Upper lobe of right lung (tissue), 1 donor: Measurements from ENCODE around the gene POC1A. TPM values are rescaled to one million over a fixed set of nuclear protein-coding genes. Genes with fewer than 3 reads are reported as not detected.
"Not testable (repeated sequence)": the region's sequence is repeated elsewhere in the genome, so short reads cannot be mapped to it uniquely, and the experiment has no call there.

ENCODE experiments used
- ATAC-seq: fragments of 200-7000 bp; cut with Tn5 transposase; one replicate; pipeline ENCODE4 v1.9.1; 2020; ENCODE audit warnings: mild to moderate bottlenecking, moderate library complexity
- DNase-seq: peaks from one replicate; pipeline ENCODE4 v3.0.0-alpha.2; 2020
- H3K27ac ChIP-seq: fragments of 200-600 bp; one replicate; pipeline ENCODE4 v1.8.0; 2022
- H3K27me3 ChIP-seq: fragments of 200-600 bp; one replicate; pipeline ENCODE4 v1.8.0; 2022; ENCODE audit warnings: mild to moderate bottlenecking
- H3K36me3 ChIP-seq: fragments of 200-600 bp; one replicate; pipeline ENCODE4 v1.8.0; 2022
- H3K4me1 ChIP-seq: fragments of 200-600 bp; one replicate; pipeline ENCODE4 v1.8.0; 2022
- H3K4me3 ChIP-seq: fragments of 200-600 bp; one replicate; pipeline ENCODE4 v1.8.0; 2022; ENCODE audit warnings: mild to moderate bottlenecking
- H3K9me3 ChIP-seq: fragments of 200-600 bp; one replicate; pipeline ENCODE4 v1.8.0; 2022
- CTCF ChIP-seq: fragments of 200-600 bp; IDR thresholded peaks from one replicate; pipeline ENCODE4 v1.8.0; 2022; ENCODE audit warnings: antibody characterized with exemption
- intact Hi-C: fragments of 100-400 bp; cut with DNase I; formaldehyde crosslinking; loops from one replicate; pipeline ENCODE4 v1.11.0; 2022
- total RNA-seq: library from RNA; stranded (reverse); fragmentation: NEBNext Ultra II Directional; extraction: Animal tissue kit (Norgen Biotek cat#: 25700); gene quantifications from one replicate; pipeline ENCODE4 v1.2.1, GENCODE V29; 2021
- donor health status: DM: no; HTN: yes; CAD: no; lungs with severe emphysema.

Gene POC1A
- total RNA-seq, 1 donor from 2014 or later = 2.5 TPM

DNA sequence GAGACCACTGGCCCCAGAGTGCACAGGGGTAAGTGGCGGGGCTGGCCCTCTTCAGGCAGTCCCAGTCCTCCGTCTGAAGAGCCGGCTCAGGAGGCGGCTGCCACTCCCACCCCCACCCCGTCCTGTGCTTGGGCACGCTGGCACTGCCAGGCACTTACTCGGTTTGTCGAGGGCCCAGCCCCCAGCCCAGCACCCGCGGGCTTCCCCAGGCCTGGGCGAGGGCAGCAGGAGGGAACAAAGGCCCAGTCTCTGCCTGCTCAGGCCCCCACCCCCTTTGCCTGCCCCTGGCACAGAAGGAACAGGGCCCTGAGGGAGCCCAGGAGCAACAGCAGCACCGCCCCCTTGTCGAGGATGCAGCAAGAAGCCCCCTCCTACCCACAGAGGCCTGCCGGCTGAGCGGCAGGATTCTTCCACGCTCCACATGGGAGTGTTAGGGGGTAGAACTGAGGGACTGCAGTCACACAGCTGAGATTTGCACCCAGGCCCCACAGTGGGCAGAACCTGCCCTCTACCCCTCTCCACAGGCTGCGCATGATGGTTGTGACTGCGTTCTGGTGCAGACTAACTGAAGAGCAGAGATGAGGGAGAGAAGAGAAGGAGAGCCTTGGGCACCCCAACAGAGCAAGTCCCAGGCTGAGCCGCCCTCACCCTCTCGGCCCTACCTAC is 106.8 kb downstream of the POC1A start:
- TF ChIP-seq CTCF = no peak
- no peaks in the 10 kb centered on the region for H3K9me3 ChIP-seq
- H3K4me3 ChIP-seq = no peak overlapping the region
- peak overlapping the region; percentile 73 for H3K27ac ChIP-seq
- peak; percentile 78 for DNase-seq
- H3K36me3 ChIP-seq = peaks cover 40% of the 10 kb centered on the region
- intact Hi-C loops = no loop called here
- ATAC-seq = peak; percentile 76
- H3K27me3 ChIP-seq = no peaks in the 10 kb centered on the region
- peaks cover 60% of the 10 kb centered on the region for H3K4me1 ChIP-seq

GRCh38 chr3:52046902-52047239 is 107.4 kb downstream of the POC1A start:
- H3K36me3 ChIP-seq = peaks cover 36% of the 10 kb centered on the region
- no peaks in the 10 kb centered on the region for H3K9me3 ChIP-seq
- ATAC-seq (no peak), DNase-seq (no peak)
- H3K4me1 ChIP-seq = peaks cover 54% of the 10 kb centered on the region
- H3K27ac ChIP-seq = peak overlapping the region; percentile 73
- no peak for TF ChIP-seq CTCF
- intact Hi-C loops = no loop called here
- H3K27me3 ChIP-seq = no peaks in the 10 kb centered on the region
- H3K4me3 ChIP-seq = no peak overlapping the region

GRCh38 chr3:52046186-52046901 is 107.9 kb downstream of the POC1A start:
- Histone ChIP-seq H3K36me3 (peaks cover 30% of the 10 kb centered on the region), H3K27ac (peak overlapping the region; percentile 73), H3K4me3 (no peak overlapping the region), H3K4me1 (peaks cover 49% of the 10 kb centered on the region), H3K27me3 (no peaks in the 10 kb centered on the region), H3K9me3 (no peaks in the 10 kb centered on the region)
- no peak for TF ChIP-seq CTCF
- ATAC-seq (peak; percentile 54), DNase-seq (no peak)
- intact Hi-C loops = no loop called here

GRCh38 chr3:52044869-52045619 is 109.2 kb downstream of the POC1A start:
- Histone ChIP-seq H3K36me3 (peaks cover 17% of the 10 kb centered on the region), H3K4me3 (no peak overlapping the region), H3K27ac (no peak overlapping the region), H3K27me3 (no peaks in the 10 kb centered on the region), H3K4me1 (peaks cover 47% of the 10 kb centered on the region), H3K9me3 (no peaks in the 10 kb centered on the region)
- ATAC-seq (no peak), DNase-seq (no peak)
- TF ChIP-seq CTCF = no peak
- intact Hi-C loops = no loop called here

DNA sequence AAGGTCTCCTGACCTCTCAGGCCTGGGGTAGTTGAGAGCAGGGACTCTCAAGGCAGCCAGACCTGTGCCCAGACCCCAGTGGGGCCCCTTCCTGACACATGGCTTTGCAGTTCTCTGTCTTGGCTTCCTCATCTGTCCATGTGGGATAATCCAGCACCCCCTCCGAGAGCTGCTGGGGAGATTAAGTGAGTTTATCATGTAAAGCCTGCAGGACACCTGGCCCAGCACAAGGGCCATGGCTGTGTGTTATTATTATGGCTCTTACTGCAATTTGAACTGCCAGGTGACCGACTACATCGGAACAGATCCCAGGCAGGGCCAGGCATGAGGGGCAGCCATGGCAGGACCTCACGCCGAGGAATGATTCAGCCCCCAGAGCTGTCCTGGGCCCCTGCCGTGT is 110.5 kb downstream of the POC1A start:
- intact Hi-C loops = no loop called here
- Histone ChIP-seq H3K9me3 (no peaks in the 10 kb centered on the region), H3K27me3 (no peaks in the 10 kb centered on the region), H3K4me3 (no peak overlapping the region), H3K36me3 (peaks cover 4% of the 10 kb centered on the region), H3K4me1 (peaks cover 41% of the 10 kb centered on the region), H3K27ac (no peak overlapping the region)
- TF ChIP-seq CTCF = no peak
- ATAC-seq (no peak), DNase-seq (no peak)

- H3K9me3 ChIP-seq, H3K27ac ChIP-seq, H3K4me3 ChIP-seq, H3K27me3 ChIP-seq, ATAC-seq, H3K36me3 ChIP-seq, DNase-seq, intact Hi-C loops: not testable (repeated sequence)
- peaks cover 37% of the 10 kb centered on the region for H3K4me1 ChIP-seq
These were observed 111.2 kb downstream of the POC1A start for GRCh38 chr3:52043039-52043438.
